GM12891 (cell line): ENCODE data around the gene BMPR1A.

ENCODE experiments used
- DNase-seq: peaks from one replicate; pipeline ENCODE4 v3.0.0; 2011; ENCODE audit warnings: low spot score; ENCODE audit not compliant: insufficient read length
- FAIRE-seq: peaks from 2 replicates; lab custom pipeline; 2011; peaks lifted over from hg19 to GRCh38; lab: Jason Lieb, UNC
- PAX5 ChIP-seq: IDR thresholded peaks from 2 replicates; pipeline ENCODE4 v1.6.1; 2011; ENCODE audit warnings: low read length, moderate library complexity, mild to moderate bottlenecking; ENCODE audit not compliant: insufficient read depth, severe bottlenecking
- POLR2A ChIP-seq: IDR thresholded peaks from 2 replicates; pipeline ENCODE4 v1.6.1; 2011; ENCODE audit warnings: low read depth, low read length, control low read depth
- POLR2AphosphoS5 ChIP-seq: IDR thresholded peaks from 2 replicates; pipeline ENCODE4 v1.6.1; 2011; ENCODE audit warnings: low read depth, low read length, control low read depth
- POU2F2 ChIP-seq: IDR thresholded peaks from 2 replicates; pipeline ENCODE4 v1.6.1; 2011; ENCODE audit warnings: low read depth, mild to moderate bottlenecking, control low read depth, low read length, moderate library complexity
- SPI1 ChIP-seq: IDR thresholded peaks from 2 replicates; pipeline ENCODE4 v1.6.1; 2011; ENCODE audit warnings: low read depth, low read length, control low read depth
- TAF1 ChIP-seq: IDR thresholded peaks from 2 replicates; pipeline ENCODE4 v1.6.1; 2011; ENCODE audit warnings: low read depth, low read length, control low read depth

BMPR1A gene

DNA sequence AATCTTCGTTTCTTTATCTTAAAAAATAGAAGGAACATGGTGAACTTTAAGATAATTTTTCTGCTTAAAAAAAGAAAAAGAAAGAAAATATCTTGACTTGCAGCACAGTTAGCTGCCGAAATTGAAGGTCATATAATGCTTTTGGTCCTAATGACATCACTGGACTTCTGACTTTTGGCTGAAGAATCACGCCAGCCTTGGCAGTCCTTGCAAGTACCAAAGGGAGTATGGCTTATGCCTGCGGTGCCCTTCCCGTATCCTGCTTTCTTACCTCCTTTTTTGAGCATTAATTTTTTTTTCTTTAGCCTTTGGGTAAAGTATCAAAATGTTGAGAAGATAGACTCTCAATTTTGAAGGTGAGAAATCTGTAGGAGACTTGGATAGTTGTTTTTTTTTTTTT, 7.0 kb downstream of the BMPR1A start:
- no peak for DNase-seq
- no peak for FAIRE-seq
- no peak for TF ChIP-seq POU2F2
- TF ChIP-seq POLR2A = no peak
- no peak for TF ChIP-seq SPI1
- no peak for TF ChIP-seq PAX5
- no peak for TF ChIP-seq TAF1
- no peak for TF ChIP-seq POLR2AphosphoS5

DNA sequence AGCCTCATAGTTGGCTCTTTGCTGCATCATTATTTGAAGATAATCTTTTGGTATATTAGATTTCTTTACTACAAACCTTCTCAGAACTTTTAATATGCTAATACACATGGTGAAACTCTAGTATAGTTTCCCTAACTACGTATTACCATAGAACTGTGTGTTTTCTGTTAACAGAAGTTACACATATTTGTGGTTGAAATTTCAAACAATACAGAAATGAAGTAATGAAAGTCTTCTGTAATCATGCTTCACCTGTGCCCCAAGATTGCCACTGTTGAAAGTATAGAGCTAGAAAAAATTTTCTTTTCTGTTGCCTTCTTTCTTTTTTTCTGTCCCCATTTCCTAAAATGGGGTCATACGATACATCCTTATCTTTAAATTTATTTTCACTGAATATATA, 9.1 kb downstream of the BMPR1A start:
- TF ChIP-seq POLR2A = no peak
- TF ChIP-seq POU2F2 = no peak
- TF ChIP-seq PAX5 = no peak
- no peak for TF ChIP-seq POLR2AphosphoS5
- no peak for TF ChIP-seq SPI1
- TF ChIP-seq TAF1 = no peak
- DNase-seq (no peak), FAIRE-seq (no peak)

DNA sequence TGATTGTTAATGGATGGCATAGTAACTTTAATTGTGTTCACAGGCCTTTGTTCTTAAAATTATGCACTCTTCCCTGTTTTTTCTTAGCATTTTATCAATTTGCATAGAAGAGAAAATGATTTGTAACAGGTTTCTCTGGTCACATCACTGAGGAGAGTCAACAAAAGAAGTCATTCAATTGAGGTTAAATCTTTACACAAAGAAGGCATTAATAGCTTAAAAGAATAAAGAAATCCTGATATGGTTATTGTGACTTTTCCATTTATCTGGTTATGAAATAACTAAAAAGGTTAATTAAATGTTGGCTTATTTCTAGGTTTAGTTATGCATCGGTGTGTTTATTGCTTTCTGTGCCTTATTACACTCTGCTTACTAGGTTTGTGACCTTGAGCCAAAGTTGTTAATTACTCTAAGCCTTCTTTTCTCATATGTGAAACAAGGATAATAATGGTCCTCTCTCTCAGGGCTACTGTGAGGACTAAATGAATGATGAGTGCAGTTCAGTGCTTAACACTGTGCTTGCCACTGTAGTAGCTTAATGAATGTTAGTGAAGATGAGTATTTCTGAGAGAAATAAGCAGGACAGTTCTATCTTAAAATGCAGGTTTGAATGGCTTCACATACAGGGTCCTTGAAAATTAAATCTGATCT, 12.1 kb downstream of the BMPR1A start:
- DNase-seq (no peak), FAIRE-seq (no peak)

GRCh38 chr10:86769991-86770390, 13.6 kb downstream of the BMPR1A start:
- FAIRE-seq = peak; percentile 51
- TF ChIP-seq POLR2A (peak; percentile 38; the same call in 1 of the 2 replicates), POLR2AphosphoS5 (0 out of 2 replicates have a peak, but pooled peaks have one; percentile 14), PAX5 (no peak)
- no peak for DNase-seq

More for the DNA sequence above, 12.1 kb downstream of the BMPR1A start:
- TF ChIP-seq POU2F2 (no peak), POLR2A (no peak), SPI1 (no peak), PAX5 (no peak), POLR2AphosphoS5 (no peak), TAF1 (no peak)

DNA sequence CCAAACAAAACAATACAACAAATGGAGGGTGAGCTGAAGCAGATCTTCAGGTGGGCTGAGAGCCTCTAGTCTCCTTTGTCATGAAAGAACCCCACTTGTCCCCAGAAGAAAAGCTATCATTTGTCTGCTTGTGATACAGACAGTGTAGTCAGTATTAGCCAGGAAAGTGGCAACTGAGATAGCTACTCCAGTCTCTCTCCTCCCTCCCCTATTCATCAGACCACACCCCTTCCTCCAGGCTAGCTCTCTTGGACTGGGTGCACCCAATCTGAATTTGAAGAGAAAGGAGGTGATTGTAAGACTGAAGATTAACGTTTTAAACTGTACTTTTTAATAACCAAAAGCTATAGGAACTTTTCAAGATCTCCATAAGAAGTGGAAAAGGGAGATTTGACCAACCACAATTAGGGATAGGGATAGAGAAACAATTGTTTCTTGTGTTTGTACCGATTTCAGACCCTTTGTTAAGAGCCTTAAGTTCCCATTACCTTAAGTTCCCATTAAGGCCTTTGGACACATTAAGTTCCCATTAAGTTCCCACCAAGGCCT, 14.1 kb downstream of the BMPR1A start:
- FAIRE-seq (peak; percentile 51), DNase-seq (no peak)
- no peak for TF ChIP-seq PAX5
- TF ChIP-seq POU2F2 = no peak
- TF ChIP-seq POLR2A = no peak
- no peak for TF ChIP-seq SPI1
- TF ChIP-seq TAF1 = no peak
- TF ChIP-seq POLR2AphosphoS5 = no peak

- FAIRE-seq = no peak
- DNase-seq = no peak
- no peak for TF ChIP-seq POLR2AphosphoS5
- TF ChIP-seq TAF1 = no peak
- no peak for TF ChIP-seq POU2F2
- no peak for TF ChIP-seq SPI1
- TF ChIP-seq POLR2A = no peak
- no peak for TF ChIP-seq PAX5
Observed at GRCh38 chr10:86773498-86773897, 17.1 kb downstream of the BMPR1A start.

- TF ChIP-seq TAF1 (no peak), POLR2A (no peak), SPI1 (no peak)
- no peak for DNase-seq
- FAIRE-seq = peak; percentile 90
Observed at GRCh38 chr10:86775056-86775869, 18.8 kb downstream of the BMPR1A start.

DNA sequence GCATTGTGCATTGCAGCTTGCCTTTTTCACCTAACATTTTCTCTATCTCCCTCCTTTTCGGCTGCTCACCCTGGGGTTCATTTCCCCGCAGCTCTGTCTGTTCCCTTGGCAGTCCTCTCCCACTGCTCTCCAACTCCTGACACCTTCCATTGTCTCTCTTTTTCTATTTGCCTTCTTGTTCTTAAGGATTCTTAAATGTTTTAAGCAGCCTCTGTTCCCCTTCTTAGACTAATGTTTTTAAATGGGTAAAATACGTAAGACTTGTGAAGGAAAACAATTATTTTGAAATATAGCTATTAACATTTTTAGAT, 19.4 kb downstream of the BMPR1A start:
- DNase-seq = no peak
- FAIRE-seq = no peak
- TF ChIP-seq PAX5 (no peak), POLR2AphosphoS5 (no peak), POU2F2 (no peak), POLR2A (no peak), TAF1 (no peak), SPI1 (no peak)

DNA sequence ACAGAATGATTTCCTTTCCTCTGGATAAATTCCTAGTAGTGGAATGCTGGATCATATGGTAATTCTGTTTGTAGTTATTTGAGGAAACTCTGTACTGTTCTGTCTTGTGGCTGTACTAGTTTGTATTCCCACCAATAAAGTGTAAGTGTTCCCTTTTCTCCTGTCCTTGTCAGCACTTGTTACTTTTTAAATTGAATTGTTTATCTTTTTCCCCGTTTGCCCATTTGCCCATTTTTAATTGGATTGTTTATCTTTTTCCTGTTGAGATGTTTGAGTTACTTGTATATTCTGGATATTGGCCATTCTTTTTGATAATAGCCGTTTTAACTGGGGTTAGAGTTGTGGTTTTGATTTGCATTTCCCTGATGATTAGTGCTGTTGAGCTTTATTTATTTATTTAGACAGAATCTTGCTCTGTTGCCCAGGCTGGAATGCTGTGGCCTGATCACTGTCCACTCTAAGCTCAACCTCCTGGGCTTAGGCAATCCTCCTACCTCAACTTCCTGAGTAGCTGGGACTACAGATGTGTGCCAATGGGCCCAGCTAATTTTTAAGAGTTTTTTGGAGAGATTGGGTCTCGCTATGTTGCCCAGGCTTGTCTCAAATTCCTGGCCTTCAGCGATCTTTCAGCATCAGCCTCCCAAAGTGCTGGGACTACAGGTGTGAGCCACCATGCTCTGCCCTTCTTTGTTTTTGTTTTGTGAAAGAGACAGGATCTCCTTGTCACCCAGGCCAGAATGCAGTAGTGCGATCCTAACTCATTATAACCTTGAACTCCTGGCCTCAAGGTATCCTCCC, 23.0 kb downstream of the BMPR1A start:
- DNase-seq = no peak
- TF ChIP-seq TAF1 (no peak), POLR2AphosphoS5 (no peak), POU2F2 (no peak), POLR2A (no peak), SPI1 (no peak), PAX5 (no peak)
- peak; percentile 60 for FAIRE-seq
